GM12878 (cell line): Measurements from ENCODE around the gene MT1HL1. TPM values are rescaled to one million over a fixed set of nuclear protein-coding genes. Genes with fewer than 3 reads are reported as not detected.

Experiments
- ATAC-seq: fragments of 200-7000 bp; cut with Tn5 transposase; 3 replicates; pipeline ENCODE4 v1.9.1; 2020; ENCODE audit warnings: mild to moderate bottlenecking, moderate library complexity
- BruUV-seq: library from RNA; stranded (reverse); fragments of 400-500 nt; replicated peaks from 2 replicates; lab custom pipeline; 2021; lab: Mats Ljungman, UMichigan
- CTCF ChIA-PET: fragments of 300-600 bp; sonication (Branson Sonifier 250); formaldehyde crosslinking; extraction: SDS; loops from one replicate; lab custom pipeline; 2021; ENCODE audit warnings: inconsistent platforms; lab: Yijun Ruan, JAX
- POLR2A ChIA-PET: fragments of 350-600 bp; formaldehyde crosslinking; extraction: SDS; loops from one replicate; lab custom pipeline; 2021; ENCODE audit warnings: inconsistent platforms; lab: Charles Lee
- RAD21 ChIA-PET: fragments of 300-600 bp; sonication (Branson Sonifier 250); formaldehyde crosslinking; loops from one replicate; lab custom pipeline; 2023; ENCODE audit warnings: antibody characterized with exemption; ENCODE audit not compliant: unreplicated experiment; lab: Charles Lee
- SMC1A ChIA-PET: fragments of 300-600 bp; sonication (Branson Sonifier 250); formaldehyde crosslinking; loops from one replicate; lab custom pipeline; 2023; ENCODE audit not compliant: unreplicated experiment, uncharacterized antibody; lab: Charles Lee
- DNase-seq: peaks from one replicate; pipeline ENCODE4 v3.0.0-alpha.2; 2011; ENCODE audit warnings: low read depth, low spot score
- FAIRE-seq: peaks from 3 replicates; lab custom pipeline; 2011; peaks lifted over from hg19 to GRCh38; lab: Jason Lieb, UNC
- H2AFZ ChIP-seq: 2 replicates; pipeline ENCODE4 v1.6.0; 2011; ENCODE audit warnings: low read depth, low read length, control low read depth; ENCODE audit not compliant: control insufficient read depth
- H3K27ac ChIP-seq: 2 replicates; pipeline ENCODE4 v1.5.1; 2011; ENCODE audit warnings: control low read depth; ENCODE audit not compliant: control insufficient read depth, insufficient read depth
- H3K27me3 ChIP-seq, 2 experiments: replicated peaks in 1 of 2; 2 replicates each; pipeline versions ENCODE4 v1.6.0 to v1.6.1; 2011; ENCODE audit warnings: low read length in 1 of 2; ENCODE audit not compliant: control insufficient read depth in 2 of 2, insufficient read depth in 2 of 2
- H3K36me3 ChIP-seq, 2 experiments: 2 replicates each; pipeline ENCODE4 v1.5.1; 2011; ENCODE audit warnings: low read length in 1 of 2; ENCODE audit not compliant: control insufficient read depth in 2 of 2, insufficient read depth in 2 of 2
- H3K4me1 ChIP-seq: 2 replicates; pipeline ENCODE4 v1.6.1; 2011; ENCODE audit warnings: mild to moderate bottlenecking, low read length, moderate library complexity, mixed read lengths; ENCODE audit not compliant: control insufficient read depth, insufficient read depth
- H3K4me2 ChIP-seq: 2 replicates; pipeline ENCODE4 v1.6.0; 2011; ENCODE audit warnings: control low read depth; ENCODE audit not compliant: control insufficient read depth, insufficient read depth
- H3K4me3 ChIP-seq: fragments of 200-600 bp; sonication (generic); 2 replicates; pipeline ENCODE4 v1.5.1; 2016
- H3K79me2 ChIP-seq: 2 replicates; pipeline ENCODE4 v1.6.0; 2011; ENCODE audit warnings: low read length; ENCODE audit not compliant: control insufficient read depth, insufficient read depth
- H3K9ac ChIP-seq: 2 replicates; pipeline ENCODE4 v1.8.0; 2011; ENCODE audit warnings: low read length, control low read depth, mixed read lengths; ENCODE audit not compliant: control insufficient read depth, insufficient read depth
- H3K9me3 ChIP-seq: replicated peaks from 3 replicates; pipeline ENCODE4 v1.5.1; 2011; ENCODE audit warnings: mild to moderate bottlenecking, low read length; ENCODE audit not compliant: control insufficient read depth, insufficient read depth
- H4K20me1 ChIP-seq: 2 replicates; pipeline ENCODE4 v1.6.0; 2011; ENCODE audit not compliant: control insufficient read depth, insufficient read depth
- BRCA1 ChIP-seq: IDR thresholded peaks from 2 replicates; pipeline ENCODE4 v1.6.1; 2011; ENCODE audit warnings: low read depth, low read length, improper control_type of control experiment
- SMC3 ChIP-seq: IDR thresholded peaks from 2 replicates; pipeline ENCODE4 v1.6.1; 2011; ENCODE audit warnings: low read length, improper control_type of control experiment, borderline replicate concordance
- SP1 ChIP-seq: IDR thresholded peaks from one replicate; pipeline ENCODE4 v1.6.1; 2011; ENCODE audit warnings: low read depth, low read length
- WGBS: methylation state at CpG from one replicate; pipeline ENCODE4 v1.1.6; 2016; ENCODE audit warnings: low lambda C conversion rate; ENCODE audit not compliant: insufficient replicate concordance, insufficient coverage; ENCODE audit errors: missing lambda C conversion rate; 5-methylcytosine and 5-hydroxymethylcytosine counted together
- in situ Hi-C: fragments of 300-500 bp; cut with MboI; formaldehyde crosslinking; loops from 9 replicates; pipeline ENCODE4 v1.14.3; 2018; ENCODE audit warnings: mixed read lengths
- intact Hi-C: fragments of 100-400 bp; cut with micrococcal nuclease; formaldehyde crosslinking; loops from one replicate; pipeline ENCODE4 v1.14.2; 2022; ENCODE audit not compliant: unreplicated experiment
- polyA plus RNA-seq, 11 experiments: library from polyadenylated mRNA; depleted of rRNA in 4 of 11; unstranded in 6 of 11; stranded (reverse) in 5 of 11; fragments of >200 nt; fragmentation: Nextera tagmentation in 4 of 11; fragmentation: Illumina TruSeq in 1 of 11; extraction: Ambion mirVana in 4 of 11; extraction: Trizol in 1 of 11; gene quantifications; 1 replicate in 1 of 11; 2 replicates in 10 of 11; pipeline versions ENCODE4 v1.2.1 to v1.2.3, GENCODE V29; 2011 to 2016; ENCODE audit warnings: inconsistent platforms in 2 of 11, missing spikeins in 2 of 11, low read depth in 1 of 11
- total RNA-seq, 4 experiments: library from RNA; depleted of rRNA in 3 of 4; stranded (reverse); fragments of >200 nt in 3 of 4; fragmentation: Illumina TruSeq in 1 of 4; extraction: Trizol in 1 of 4; gene quantifications; 2 replicates each; pipeline versions ENCODE4 v1.2.1 to v1.2.3, GENCODE V29; 2013 to 2021
- TF ChIP-seq, protein P1 (sequence below): fragments of 150-350 bp; IDR thresholded peaks from 2 replicates; pipeline ENCODE4 v1.6.1; 2016; ENCODE audit warnings: low read depth, low read length
- TF ChIP-seq, protein P2 (sequence below): fragments of 450-650 bp; formaldehyde crosslinking; IDR thresholded peaks from 2 replicates; pipeline ENCODE4 v1.4.0; 2020; ENCODE audit warnings: mild to moderate bottlenecking, moderate library complexity
- TF ChIP-seq, protein P3 (sequence below): fragments of 450-650 bp; IDR thresholded peaks from 2 replicates; pipeline ENCODE4 v1.6.1; 2016; ENCODE audit warnings: mild to moderate bottlenecking
- TF ChIP-seq, protein P4 (sequence below): IDR thresholded peaks from 2 replicates; pipeline ENCODE4 v1.6.1; 2012; ENCODE audit warnings: improper control_type of control experiment, low read depth, low read length; ENCODE audit not compliant: insufficient replicate concordance

MT1HL1 gene
- total and polyA plus RNA-seq, 10 of the 15 experiments (the other 5 are each of a cell fraction or from before 2014, with no cell fraction given): not detected

DNA sequence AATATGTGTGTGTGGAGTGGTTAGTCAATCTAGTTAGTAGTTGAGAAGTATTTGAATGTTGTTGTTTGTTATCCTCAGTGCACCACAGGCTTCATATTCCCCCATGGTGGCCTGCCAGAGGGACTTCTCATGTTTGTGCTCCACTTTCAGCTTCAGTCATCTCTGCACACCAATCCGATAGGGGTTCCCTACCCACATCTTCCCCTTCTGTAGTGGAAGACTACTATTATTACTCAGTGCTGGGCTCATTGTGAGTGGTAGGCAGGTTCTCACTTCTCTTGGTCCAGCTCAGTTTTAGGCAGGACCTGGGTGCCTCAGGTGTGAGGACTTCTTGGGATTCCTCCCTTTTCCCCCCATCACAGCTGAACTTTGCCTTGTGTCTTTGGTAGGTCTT, 14.2 kb downstream of the MT1HL1 start (continued):
- TF ChIP-seq, protein P1, sequence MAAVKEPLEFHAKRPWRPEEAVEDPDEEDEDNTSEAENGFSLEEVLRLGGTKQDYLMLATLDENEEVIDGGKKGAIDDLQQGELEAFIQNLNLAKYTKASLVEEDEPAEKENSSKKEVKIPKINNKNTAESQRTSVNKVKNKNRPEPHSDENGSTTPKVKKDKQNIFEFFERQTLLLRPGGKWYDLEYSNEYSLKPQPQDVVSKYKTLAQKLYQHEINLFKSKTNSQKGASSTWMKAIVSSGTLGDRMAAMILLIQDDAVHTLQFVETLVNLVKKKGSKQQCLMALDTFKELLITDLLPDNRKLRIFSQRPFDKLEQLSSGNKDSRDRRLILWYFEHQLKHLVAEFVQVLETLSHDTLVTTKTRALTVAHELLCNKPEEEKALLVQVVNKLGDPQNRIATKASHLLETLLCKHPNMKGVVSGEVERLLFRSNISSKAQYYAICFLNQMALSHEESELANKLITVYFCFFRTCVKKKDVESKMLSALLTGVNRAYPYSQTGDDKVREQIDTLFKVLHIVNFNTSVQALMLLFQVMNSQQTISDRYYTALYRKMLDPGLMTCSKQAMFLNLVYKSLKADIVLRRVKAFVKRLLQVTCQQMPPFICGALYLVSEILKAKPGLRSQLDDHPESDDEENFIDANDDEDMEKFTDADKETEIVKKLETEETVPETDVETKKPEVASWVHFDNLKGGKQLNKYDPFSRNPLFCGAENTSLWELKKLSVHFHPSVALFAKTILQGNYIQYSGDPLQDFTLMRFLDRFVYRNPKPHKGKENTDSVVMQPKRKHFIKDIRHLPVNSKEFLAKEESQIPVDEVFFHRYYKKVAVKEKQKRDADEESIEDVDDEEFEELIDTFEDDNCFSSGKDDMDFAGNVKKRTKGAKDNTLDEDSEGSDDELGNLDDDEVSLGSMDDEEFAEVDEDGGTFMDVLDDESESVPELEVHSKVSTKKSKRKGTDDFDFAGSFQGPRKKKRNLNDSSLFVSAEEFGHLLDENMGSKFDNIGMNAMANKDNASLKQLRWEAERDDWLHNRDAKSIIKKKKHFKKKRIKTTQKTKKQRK: no peak
- TF ChIP-seq, protein P2, sequence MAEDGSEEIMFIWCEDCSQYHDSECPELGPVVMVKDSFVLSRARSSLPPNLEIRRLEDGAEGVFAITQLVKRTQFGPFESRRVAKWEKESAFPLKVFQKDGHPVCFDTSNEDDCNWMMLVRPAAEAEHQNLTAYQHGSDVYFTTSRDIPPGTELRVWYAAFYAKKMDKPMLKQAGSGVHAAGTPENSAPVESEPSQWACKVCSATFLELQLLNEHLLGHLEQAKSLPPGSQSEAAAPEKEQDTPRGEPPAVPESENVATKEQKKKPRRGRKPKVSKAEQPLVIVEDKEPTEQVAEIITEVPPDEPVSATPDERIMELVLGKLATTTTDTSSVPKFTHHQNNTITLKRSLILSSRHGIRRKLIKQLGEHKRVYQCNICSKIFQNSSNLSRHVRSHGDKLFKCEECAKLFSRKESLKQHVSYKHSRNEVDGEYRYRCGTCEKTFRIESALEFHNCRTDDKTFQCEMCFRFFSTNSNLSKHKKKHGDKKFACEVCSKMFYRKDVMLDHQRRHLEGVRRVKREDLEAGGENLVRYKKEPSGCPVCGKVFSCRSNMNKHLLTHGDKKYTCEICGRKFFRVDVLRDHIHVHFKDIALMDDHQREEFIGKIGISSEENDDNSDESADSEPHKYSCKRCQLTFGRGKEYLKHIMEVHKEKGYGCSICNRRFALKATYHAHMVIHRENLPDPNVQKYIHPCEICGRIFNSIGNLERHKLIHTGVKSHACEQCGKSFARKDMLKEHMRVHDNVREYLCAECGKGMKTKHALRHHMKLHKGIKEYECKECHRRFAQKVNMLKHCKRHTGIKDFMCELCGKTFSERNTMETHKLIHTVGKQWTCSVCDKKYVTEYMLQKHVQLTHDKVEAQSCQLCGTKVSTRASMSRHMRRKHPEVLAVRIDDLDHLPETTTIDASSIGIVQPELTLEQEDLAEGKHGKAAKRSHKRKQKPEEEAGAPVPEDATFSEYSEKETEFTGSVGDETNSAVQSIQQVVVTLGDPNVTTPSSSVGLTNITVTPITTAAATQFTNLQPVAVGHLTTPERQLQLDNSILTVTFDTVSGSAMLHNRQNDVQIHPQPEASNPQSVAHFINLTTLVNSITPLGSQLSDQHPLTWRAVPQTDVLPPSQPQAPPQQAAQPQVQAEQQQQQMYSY (CRISPR knock-in tag): no peak
- no peak for TF ChIP-seq SP1

DNA sequence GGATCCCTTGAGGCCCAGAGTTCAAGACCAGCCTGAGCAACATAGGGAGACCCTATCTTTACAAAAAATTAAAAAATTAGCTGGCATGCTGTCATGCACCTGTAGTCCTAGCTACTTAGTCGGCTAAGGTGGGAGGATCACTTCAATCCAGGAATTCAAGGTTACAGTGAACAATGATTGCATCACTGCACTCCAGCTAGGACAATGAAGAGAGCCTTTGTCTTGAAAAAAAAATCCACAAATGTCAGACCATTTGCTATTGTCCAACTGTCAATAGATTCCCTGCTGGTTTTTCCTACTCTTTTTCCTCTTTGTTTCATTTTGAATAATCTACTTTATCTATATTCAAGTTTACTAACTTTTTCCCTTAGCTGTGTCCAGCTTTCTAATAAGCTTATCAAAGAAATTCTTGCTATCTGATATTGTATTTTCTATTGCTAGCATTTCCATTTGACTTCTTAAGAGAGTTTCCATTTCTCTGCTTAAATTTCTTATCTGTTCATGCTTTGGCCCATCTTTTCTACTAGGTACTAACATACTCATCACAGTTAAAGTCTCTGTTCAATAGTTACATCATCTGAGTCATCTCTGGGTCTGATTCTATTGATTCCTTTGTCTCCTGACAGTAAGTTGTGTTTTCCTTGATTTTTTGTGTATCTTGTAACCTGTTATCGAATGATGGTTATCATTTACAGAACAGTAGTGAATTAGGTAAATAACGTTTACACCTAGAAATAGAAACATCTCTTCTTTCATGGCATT, 14.8 kb downstream of the MT1HL1 start:
- CTCF ChIA-PET: interaction anchor here (0.5 kb wide), 1 partner anchor 284 kb away, joined by 4 read pairs; no protein-coding TSS in a partner anchor
- FAIRE-seq (no peak), ATAC-seq (no peak), DNase-seq (no peak)
- no peaks in the 10 kb centered on the region for H3K36me3 ChIP-seq
- no peaks in the 10 kb centered on the region for H4K20me1 ChIP-seq
- RAD21 ChIA-PET: no interaction called here
- no peak overlapping the region for H3K4me3 ChIP-seq
- H3K79me2 ChIP-seq: no peaks in the 10 kb centered on the region
- intact Hi-C loops (no loop called here), in situ Hi-C loops (no loop called here)
- SMC1A ChIA-PET: no interaction called here
- no peaks in the 10 kb centered on the region; the same call in 2 of the 3 replicates for H3K9me3 ChIP-seq
- no peaks in the 10 kb centered on the region for H3K4me1 ChIP-seq
- no peak overlapping the region for H2AFZ ChIP-seq
- BruUV-seq: no TSS peak
- POLR2A ChIA-PET: no interaction called here
- WGBS: 19% methylated on average over 3 of the region's 3 CpGs
- no peak overlapping the region for H3K9ac ChIP-seq
- no peak overlapping the region for H3K4me2 ChIP-seq
- no peak overlapping the region for H3K27ac ChIP-seq
- H3K27me3 ChIP-seq: no peaks in the 10 kb centered on the region
- TF ChIP-seq, protein P3, sequence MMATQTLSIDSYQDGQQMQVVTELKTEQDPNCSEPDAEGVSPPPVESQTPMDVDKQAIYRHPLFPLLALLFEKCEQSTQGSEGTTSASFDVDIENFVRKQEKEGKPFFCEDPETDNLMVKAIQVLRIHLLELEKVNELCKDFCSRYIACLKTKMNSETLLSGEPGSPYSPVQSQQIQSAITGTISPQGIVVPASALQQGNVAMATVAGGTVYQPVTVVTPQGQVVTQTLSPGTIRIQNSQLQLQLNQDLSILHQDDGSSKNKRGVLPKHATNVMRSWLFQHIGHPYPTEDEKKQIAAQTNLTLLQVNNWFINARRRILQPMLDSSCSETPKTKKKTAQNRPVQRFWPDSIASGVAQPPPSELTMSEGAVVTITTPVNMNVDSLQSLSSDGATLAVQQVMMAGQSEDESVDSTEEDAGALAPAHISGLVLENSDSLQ: no peak
- TF ChIP-seq, protein P4, sequence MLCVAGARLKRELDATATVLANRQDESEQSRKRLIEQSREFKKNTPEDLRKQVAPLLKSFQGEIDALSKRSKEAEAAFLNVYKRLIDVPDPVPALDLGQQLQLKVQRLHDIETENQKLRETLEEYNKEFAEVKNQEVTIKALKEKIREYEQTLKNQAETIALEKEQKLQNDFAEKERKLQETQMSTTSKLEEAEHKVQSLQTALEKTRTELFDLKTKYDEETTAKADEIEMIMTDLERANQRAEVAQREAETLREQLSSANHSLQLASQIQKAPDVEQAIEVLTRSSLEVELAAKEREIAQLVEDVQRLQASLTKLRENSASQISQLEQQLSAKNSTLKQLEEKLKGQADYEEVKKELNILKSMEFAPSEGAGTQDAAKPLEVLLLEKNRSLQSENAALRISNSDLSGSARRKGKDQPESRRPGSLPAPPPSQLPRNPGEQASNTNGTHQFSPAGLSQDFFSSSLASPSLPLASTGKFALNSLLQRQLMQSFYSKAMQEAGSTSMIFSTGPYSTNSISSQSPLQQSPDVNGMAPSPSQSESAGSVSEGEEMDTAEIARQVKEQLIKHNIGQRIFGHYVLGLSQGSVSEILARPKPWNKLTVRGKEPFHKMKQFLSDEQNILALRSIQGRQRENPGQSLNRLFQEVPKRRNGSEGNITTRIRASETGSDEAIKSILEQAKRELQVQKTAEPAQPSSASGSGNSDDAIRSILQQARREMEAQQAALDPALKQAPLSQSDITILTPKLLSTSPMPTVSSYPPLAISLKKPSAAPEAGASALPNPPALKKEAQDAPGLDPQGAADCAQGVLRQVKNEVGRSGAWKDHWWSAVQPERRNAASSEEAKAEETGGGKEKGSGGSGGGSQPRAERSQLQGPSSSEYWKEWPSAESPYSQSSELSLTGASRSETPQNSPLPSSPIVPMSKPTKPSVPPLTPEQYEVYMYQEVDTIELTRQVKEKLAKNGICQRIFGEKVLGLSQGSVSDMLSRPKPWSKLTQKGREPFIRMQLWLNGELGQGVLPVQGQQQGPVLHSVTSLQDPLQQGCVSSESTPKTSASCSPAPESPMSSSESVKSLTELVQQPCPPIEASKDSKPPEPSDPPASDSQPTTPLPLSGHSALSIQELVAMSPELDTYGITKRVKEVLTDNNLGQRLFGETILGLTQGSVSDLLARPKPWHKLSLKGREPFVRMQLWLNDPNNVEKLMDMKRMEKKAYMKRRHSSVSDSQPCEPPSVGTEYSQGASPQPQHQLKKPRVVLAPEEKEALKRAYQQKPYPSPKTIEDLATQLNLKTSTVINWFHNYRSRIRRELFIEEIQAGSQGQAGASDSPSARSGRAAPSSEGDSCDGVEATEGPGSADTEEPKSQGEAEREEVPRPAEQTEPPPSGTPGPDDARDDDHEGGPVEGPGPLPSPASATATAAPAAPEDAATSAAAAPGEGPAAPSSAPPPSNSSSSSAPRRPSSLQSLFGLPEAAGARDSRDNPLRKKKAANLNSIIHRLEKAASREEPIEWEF: no peak
- TF ChIP-seq BRCA1 (no peak), SMC3 (no peak)
